ENCODE data around the gene SPART.
A peak's percentile ranks its signal among the peaks of the same experiment; 100 is the strongest.

Gene SPART

GRCh38 chr13:36362914-36363313 is 16.7 kb upstream of the SPART start:
- no peak for DNase-seq
- no peaks in the 10 kb centered on the region for H3K36me3 ChIP-seq (replicated peaks)
- TF ChIP-seq, protein P1, sequence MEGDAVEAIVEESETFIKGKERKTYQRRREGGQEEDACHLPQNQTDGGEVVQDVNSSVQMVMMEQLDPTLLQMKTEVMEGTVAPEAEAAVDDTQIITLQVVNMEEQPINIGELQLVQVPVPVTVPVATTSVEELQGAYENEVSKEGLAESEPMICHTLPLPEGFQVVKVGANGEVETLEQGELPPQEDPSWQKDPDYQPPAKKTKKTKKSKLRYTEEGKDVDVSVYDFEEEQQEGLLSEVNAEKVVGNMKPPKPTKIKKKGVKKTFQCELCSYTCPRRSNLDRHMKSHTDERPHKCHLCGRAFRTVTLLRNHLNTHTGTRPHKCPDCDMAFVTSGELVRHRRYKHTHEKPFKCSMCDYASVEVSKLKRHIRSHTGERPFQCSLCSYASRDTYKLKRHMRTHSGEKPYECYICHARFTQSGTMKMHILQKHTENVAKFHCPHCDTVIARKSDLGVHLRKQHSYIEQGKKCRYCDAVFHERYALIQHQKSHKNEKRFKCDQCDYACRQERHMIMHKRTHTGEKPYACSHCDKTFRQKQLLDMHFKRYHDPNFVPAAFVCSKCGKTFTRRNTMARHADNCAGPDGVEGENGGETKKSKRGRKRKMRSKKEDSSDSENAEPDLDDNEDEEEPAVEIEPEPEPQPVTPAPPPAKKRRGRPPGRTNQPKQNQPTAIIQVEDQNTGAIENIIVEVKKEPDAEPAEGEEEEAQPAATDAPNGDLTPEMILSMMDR (IDR thresholded peaks at IDR 0.05; ENCODE audit: low read depth, low read length, missing control alignments) = no peak
- in situ Hi-C loops (cut with HindIII; ENCODE audit: low pct_ligation_motif_present, low sequenced_read_pairs) = no loop called here
- H3K4me3 ChIP-seq (ENCODE audit: low read depth, low read length) = no peak overlapping the region
- H3K27me3 ChIP-seq (replicated peaks) = no peaks in the 10 kb centered on the region
- no peak overlapping the region for H3K27ac ChIP-seq

DNA sequence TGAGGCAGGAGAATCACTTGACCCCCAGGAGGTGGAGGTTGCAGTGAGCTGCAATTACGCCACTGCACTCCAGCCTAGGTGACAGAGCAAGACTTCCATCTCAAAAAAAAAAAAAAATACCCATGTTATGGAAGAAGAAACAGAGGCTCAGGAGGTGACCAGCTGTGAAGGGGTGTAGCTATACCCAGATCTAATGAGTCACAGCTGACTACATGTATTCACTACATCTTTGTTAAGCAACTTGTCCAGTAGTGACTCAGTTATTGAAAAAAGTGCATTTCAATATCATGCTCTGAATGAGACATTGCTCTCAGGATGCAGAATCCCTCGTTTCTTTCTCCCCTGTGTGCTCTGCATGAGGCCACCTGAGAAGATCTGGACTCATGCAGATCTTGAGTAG is 16.1 kb upstream of the SPART start:
- in situ Hi-C loops (cut with HindIII; ENCODE audit: low pct_ligation_motif_present, low sequenced_read_pairs) = no loop called here
- TF ChIP-seq, protein P1 (IDR thresholded peaks at IDR 0.05; ENCODE audit: low read depth, low read length, missing control alignments) = no peak
- H3K4me3 ChIP-seq (ENCODE audit: low read depth, low read length) = no peak overlapping the region
- H3K36me3 ChIP-seq (replicated peaks) = no peaks in the 10 kb centered on the region
- peak; percentile 68 for DNase-seq
- H3K27me3 ChIP-seq (replicated peaks) = no peaks in the 10 kb centered on the region
- no peak overlapping the region for H3K27ac ChIP-seq

GRCh38 chr13:36360903-36361302 is 14.7 kb upstream of the SPART start:
- in situ Hi-C loops (cut with HindIII; ENCODE audit: low pct_ligation_motif_present, low sequenced_read_pairs) = no loop called here
- DNase-seq = no peak
- no peak overlapping the region for H3K27ac ChIP-seq
- H3K4me3 ChIP-seq (ENCODE audit: low read depth, low read length) = no peak overlapping the region
- no peaks in the 10 kb centered on the region for H3K27me3 ChIP-seq (replicated peaks)
- TF ChIP-seq, protein P1 (IDR thresholded peaks at IDR 0.05; ENCODE audit: low read depth, low read length, missing control alignments) = no peak
- no peaks in the 10 kb centered on the region for H3K36me3 ChIP-seq (replicated peaks)

DNA sequence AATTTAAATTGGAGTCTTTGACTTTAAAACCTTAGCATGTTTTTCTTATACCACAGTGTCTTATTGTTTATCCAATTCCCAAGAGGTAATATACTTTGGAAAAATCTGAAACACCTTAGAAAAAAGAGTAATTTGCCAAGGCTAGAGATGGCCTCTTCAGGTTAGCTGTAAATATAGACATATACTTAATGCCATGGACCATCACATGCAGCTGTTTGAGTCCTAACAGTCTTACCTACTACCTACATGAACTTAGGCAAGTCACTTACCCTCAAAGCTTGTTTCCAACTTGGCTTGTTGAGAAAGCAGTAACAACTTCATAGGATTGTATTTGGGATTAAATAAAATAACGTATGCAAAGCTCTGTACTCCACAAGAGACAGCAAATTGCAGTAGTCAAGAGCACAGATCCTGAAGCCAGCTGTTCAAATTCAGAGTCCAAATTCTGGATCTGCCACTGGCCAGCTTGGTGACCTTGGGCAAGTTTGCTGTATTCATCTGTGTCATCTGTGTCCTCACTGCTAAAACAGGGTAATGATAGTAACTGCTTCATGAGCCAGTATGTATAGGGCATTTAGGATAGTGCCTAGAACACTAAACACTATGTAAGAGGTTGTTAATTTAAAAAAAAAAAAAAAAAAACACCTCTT is 13.2 kb upstream of the SPART start:
- DNase-seq = no peak
- Histone ChIP-seq H3K27ac (no peak overlapping the region), H3K36me3 (replicated peaks) (no peaks in the 10 kb centered on the region), H3K27me3 (replicated peaks) (no peaks in the 10 kb centered on the region), H3K4me3 (ENCODE audit: low read depth, low read length) (no peak overlapping the region)
- in situ Hi-C loops (cut with HindIII; ENCODE audit: low pct_ligation_motif_present, low sequenced_read_pairs) = no loop called here
- TF ChIP-seq, protein P1 (IDR thresholded peaks at IDR 0.05; ENCODE audit: low read depth, low read length, missing control alignments) = no peak

DNA sequence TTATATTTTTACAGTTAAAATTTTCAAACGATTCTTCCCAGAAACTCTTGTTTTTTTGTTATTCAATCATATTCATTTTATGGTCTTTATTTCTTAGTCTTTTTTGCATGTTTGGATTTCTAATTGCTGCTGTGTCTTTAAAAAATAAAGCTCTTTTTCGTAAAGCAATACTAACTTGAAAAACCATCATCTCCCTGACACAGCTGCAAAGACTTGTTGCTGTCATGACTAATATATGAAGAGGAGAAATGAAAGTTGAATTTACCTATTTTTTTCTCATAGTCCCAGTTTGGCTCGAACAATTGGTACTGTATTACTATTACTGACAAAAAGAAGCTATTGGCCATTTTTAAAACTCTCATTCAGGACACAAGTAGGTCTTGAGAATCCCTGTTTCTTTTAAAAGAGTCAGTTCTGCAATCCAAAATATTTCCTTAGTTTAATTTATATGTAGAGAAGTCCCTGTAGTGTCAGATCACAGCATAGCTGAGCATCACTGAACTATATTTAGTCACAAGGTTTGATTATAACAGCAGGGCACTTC is 12.1 kb upstream of the SPART start:
- no peak overlapping the region for H3K27ac ChIP-seq
- no peak for DNase-seq
- no peaks in the 10 kb centered on the region for H3K27me3 ChIP-seq (replicated peaks)
- H3K36me3 ChIP-seq (replicated peaks) = no peaks in the 10 kb centered on the region
- in situ Hi-C loops (cut with HindIII; ENCODE audit: low pct_ligation_motif_present, low sequenced_read_pairs) = no loop called here
- H3K4me3 ChIP-seq (ENCODE audit: low read depth, low read length) = no peak overlapping the region
- TF ChIP-seq, protein P1 (IDR thresholded peaks at IDR 0.05; ENCODE audit: low read depth, low read length, missing control alignments) = no peak

DNA sequence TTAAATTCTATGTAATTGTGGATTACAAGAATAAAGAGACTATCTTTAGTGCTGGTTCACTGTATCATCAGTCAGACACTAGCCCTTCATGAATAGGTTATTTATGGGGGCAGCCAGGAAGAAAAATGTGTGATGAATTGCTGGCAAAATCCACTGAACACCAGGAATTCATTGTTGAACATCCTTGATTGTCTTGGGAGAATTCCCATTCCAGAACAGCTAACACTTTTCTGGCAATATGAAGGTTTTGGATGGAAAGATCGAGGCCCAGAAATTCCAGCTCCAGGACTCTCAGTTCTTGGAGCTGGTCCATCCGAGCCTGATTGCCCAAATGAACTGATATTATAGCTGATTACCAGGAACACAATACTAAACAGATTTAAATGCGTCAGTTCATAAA is 11.5 kb upstream of the SPART start:
- Histone ChIP-seq H3K4me3 (ENCODE audit: low read depth, low read length) (no peak overlapping the region), H3K27ac (no peak overlapping the region), H3K36me3 (replicated peaks) (no peaks in the 10 kb centered on the region), H3K27me3 (replicated peaks) (no peaks in the 10 kb centered on the region)
- TF ChIP-seq, protein P1 (IDR thresholded peaks at IDR 0.05; ENCODE audit: low read depth, low read length, missing control alignments) = no peak
- DNase-seq = no peak
- in situ Hi-C loops (cut with HindIII; ENCODE audit: low pct_ligation_motif_present, low sequenced_read_pairs) = no loop called here
